Stimulated activated naive CD8-positive, alpha-beta T cell treated with anti-CD3 and anti-CD28 coated beads, Interleukin-15, amount 100 ng/mL, for 72 hours (primary cell): ENCODE data around the gene GTF2F1.
"Not testable (repeated sequence)": the region's sequence is repeated elsewhere in the genome, so short reads cannot be mapped to it uniquely, and the experiment has no call there.

ENCODE experiments used
- ATAC-seq: fragments of 150-1000 bp; cut with Tn5 transposase; 2 replicates; pipeline ENCODE4 v1.10.0; 2021; ENCODE audit warnings: mild to moderate bottlenecking, moderate library complexity
- DNase-seq, 2 donors: peaks; one replicate each; pipeline ENCODE4 v3.0.0; 2021 to 2022
- H3K27ac Mint-ChIP-seq, 2 donors: one replicate each; pipeline ENCODE4 v1.8.0; 2022; ENCODE audit warnings: mild to moderate bottlenecking in 2 of 2, mixed read lengths in 2 of 2, moderate library complexity in 2 of 2
- H3K27me3 Mint-ChIP-seq: one replicate; pipeline ENCODE4 v1.8.0; 2022; ENCODE audit warnings: mixed read lengths
- H3K4me1 Mint-ChIP-seq: one replicate; pipeline ENCODE4 v1.8.0; 2022; ENCODE audit warnings: mild to moderate bottlenecking, mixed read lengths
- H3K4me3 Mint-ChIP-seq, 2 donors: one replicate each; pipeline ENCODE4 v1.8.0; 2022; ENCODE audit warnings: mild to moderate bottlenecking in 2 of 2, mixed read lengths in 2 of 2, moderate library complexity in 1 of 2
- H3K9me3 Mint-ChIP-seq, 2 donors: one replicate each; pipeline ENCODE4 v1.8.0; 2022; ENCODE audit warnings: mixed read lengths in 2 of 2

The GTF2F1 gene

DNA sequence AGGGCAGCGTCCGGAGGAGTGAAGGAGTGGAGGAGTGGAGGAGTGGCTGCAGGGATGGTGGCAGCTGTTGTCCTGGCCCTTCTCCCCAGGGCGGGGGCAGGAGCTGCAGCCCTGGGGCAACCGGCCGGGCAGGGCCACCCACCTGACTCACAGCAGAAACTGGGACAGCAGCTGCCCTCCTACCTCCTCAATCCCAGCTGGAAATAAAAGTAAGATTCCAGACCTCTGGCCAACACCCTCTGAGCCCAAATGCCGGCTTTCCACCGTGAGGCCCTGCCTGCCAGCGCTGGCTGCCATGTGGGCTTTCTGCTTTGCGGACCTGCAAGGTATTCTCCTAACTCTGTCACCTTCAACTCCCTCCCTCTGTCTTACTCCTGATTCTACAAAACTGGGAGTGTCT is 35.0 kb downstream of the GTF2F1 start:
- Mint-ChIP-seq H3K4me1 (peaks cover 6% of the 10 kb centered on the region), H3K4me3 (no peak overlapping the region), H3K27me3 (no peaks in the 10 kb centered on the region), H3K9me3 (no peaks in the 10 kb centered on the region), H3K27ac (no peak overlapping the region)
- no peak for ATAC-seq
- DNase-seq: no peak

DNA sequence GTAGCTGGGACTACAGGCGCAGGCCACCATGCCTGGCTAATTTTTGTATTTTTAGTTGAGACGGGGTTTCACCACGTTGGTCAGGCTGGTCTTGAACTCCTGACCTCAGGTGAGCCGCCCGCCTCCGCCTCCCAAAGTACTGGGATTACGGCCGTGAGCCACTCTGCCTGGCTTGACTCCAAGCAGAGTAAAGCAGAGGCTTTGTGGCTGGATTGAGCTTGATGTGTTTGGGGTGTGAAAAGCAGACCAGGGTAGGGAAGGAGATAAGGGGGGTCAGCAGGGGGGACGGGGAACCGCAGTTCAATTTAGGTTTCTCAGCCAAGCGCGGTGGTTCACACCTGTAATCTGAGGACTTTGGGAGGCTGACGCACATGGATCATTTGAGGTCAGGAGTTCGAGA is 35.8 kb downstream of the GTF2F1 start:
- DNase-seq (no peak), ATAC-seq (no peak)
- Mint-ChIP-seq H3K27ac (no peak overlapping the region), H3K9me3 (no peaks in the 10 kb centered on the region), H3K4me3 (no peak overlapping the region), H3K4me1 (no peaks in the 10 kb centered on the region), H3K27me3 (no peaks in the 10 kb centered on the region)

DNA sequence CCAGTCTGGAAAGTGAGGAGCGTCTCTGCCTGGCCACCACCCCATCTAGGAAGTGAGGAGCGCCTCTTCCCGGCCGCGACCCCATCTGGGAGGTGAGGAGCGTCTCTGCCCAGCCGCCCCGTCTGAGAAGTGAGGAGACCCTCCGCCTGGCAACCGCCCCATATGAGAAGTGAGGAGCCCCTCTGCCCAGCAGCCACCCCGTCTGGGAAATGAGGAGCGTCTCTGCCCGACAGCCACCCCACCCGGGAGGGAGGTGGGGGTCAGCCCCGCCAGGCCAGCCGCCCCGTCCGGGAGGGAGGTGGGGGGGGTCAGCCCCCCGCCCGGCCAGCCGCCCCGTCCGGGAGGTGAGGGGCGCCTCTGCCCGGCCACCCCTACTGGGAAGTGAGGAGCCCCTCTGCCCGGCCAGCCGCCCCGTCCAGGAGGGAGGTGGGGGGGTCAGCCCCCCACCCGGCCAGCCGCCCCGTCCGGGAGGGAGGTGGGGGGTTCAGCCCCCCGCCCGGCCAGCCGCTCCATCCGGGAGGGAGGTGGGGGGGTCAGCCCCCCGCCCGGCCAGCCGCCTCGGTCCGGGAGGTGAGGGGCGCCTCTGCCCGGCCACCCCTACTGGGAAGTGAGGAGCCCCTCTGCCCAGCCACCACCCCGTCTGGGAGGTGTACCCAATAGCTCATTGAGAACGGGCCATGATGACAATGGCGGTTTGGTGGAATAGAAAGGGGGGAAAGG is 37.5 kb downstream of the GTF2F1 start:
- H3K27ac Mint-ChIP-seq, ATAC-seq, H3K27me3 Mint-ChIP-seq: not testable (repeated sequence)

DNA sequence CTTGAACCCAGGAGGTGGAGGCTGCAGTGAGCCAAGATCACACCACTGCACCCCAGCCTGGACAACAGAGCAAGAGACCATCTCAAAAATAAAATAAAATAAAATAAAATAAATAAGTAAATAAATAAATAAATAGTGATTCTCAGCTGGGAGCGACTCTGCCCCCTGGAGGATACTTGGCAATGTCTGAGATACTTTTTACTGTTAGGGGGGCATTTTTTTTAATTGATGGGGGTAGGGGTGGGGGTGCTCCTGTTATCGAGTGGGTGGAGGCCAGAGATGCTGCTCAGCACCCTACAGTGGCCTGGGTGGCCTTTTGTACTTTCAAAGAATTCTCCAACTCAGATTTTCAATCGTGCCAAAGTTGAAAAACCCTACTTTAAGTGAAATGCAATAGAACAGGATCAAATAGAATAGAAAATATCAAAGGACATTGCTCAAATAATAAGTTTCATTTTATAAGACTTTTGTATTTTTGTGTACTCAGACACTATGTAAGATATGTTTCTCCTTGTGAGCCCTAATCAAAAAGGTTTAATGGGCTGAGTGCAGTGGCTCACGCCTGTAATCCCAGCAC is 38.8 kb downstream of the GTF2F1 start:
- H3K27me3 Mint-ChIP-seq: no peaks in the 10 kb centered on the region
- H3K9me3 Mint-ChIP-seq: no peaks in the 10 kb centered on the region
- ATAC-seq (no peak), DNase-seq (no peak)
- no peak overlapping the region for H3K4me3 Mint-ChIP-seq
- no peak overlapping the region for H3K27ac Mint-ChIP-seq
- no peaks in the 10 kb centered on the region for H3K4me1 Mint-ChIP-seq

More for the DNA sequence above, 37.5 kb downstream of the GTF2F1 start:
- not testable (repeated sequence) for H3K9me3 Mint-ChIP-seq, H3K4me1 Mint-ChIP-seq, DNase-seq, H3K4me3 Mint-ChIP-seq

DNA sequence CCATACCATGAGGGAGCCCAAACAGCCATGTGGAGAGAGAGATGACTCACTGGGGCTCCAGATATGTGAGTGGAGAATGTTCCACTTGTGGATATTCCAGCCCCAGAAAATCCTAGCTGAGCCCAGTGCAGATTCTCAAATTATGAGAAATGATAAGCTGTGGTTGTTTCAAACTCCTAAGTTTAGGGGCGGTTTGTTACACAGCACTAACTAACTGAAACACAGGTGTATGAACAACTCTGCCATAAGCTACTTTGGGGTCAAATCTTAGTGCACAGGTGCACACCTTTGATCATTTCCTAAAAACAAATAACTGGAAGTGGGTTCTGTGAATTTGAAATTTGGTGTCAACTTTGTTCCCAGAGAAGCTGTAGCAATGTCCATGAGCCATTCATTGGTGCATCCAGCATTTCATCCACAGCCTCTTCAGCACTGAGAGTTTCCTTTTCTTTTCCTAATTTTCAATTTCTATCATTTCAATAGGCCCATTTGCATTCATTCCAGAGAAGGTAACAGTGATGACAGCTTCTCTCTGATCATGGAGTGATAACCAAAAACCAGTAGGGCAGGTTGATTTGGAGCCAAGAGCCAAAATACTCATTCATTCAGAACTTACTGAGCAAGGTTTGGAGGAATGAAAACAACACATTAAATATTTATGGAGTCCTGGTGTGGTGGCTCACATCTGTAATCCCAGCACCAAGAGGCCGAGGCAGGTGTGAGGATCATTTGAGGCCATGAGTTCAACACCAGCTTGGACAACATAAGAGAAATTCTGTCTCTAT is 40.4 kb downstream of the GTF2F1 start:
- Mint-ChIP-seq H3K4me1 (no peaks in the 10 kb centered on the region), H3K4me3 (no peak overlapping the region), H3K27me3 (no peaks in the 10 kb centered on the region), H3K9me3 (no peaks in the 10 kb centered on the region), H3K27ac (no peak overlapping the region)
- no peak for DNase-seq
- ATAC-seq: no peak

DNA sequence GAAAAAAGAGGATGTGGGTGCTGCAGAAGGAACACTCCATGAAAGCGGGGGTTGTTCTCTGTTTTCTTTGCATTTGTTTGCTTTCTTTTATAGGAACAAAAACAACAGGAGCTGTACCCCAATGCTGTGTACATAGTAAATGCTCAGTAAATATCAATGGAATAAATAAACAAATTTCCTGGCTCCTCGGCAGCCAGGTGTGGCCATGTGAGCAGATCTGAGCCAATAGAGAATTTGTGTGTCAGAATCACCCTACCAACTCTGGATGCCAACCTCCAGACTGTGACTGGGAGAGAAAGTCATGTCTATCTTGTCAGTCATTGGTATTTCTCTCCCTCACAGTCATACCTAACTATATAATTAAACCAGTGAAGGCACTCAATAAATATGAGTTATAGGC is 42.3 kb downstream of the GTF2F1 start:
- ATAC-seq (no peak), DNase-seq (no peak)
- Mint-ChIP-seq H3K27ac (no peak overlapping the region), H3K4me3 (no peak overlapping the region), H3K9me3 (no peaks in the 10 kb centered on the region), H3K4me1 (no peaks in the 10 kb centered on the region), H3K27me3 (no peaks in the 10 kb centered on the region)

DNA sequence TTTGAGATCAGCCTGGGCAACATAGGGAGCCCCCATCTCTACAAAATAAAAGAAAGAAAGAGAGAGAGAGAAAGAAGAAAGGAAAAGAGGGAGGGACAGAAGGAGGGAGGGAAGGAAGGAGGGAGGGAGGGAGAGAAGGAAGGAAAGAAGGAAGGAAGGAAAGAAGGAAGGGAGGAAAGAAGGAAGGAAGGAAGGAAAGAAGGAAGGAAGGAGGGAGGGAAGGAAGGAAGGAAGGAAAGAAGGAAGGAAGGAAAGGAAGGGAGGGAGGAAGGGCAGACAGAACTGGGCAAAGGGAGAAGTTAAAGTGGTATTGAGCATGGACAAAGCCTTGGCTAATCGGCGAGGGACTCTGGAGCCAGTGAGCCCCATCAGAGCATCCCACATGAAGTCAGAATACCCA is 43.7 kb downstream of the GTF2F1 start:
- H3K4me1 Mint-ChIP-seq, H3K27me3 Mint-ChIP-seq, H3K9me3 Mint-ChIP-seq, ATAC-seq, H3K4me3 Mint-ChIP-seq, DNase-seq: not testable (repeated sequence)
- H3K27ac Mint-ChIP-seq: peak overlapping the region in 1 of 2 donors; percentile 93

DNA sequence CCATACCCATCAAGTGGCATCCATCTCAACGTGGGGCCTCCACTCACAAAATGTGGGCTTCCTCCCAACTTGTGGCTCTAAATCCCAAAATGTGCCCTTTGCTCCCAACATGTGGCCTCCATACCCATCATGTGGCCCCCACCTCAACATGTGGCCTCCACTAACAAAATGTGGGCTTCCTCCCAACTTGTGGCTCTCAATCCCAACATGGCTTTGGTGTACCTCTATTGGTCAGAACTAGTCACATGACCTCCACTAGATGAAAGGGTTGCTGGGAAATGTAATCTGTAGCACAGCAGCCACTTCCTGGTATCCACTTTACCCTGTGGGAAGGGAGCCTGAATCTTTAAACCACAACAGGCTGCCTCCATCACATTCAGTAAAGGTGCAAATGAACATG is 49.5 kb downstream of the GTF2F1 start:
- peak overlapping the region in 1 of 2 donors; percentile 65 for H3K27ac Mint-ChIP-seq
- H3K4me1 Mint-ChIP-seq: peaks cover 11% of the 10 kb centered on the region
- no peak overlapping the region for H3K4me3 Mint-ChIP-seq
- peaks cover 0 to 7% of the 10 kb centered on the region in 2 donors for H3K9me3 Mint-ChIP-seq
- DNase-seq: no peak
- no peaks in the 10 kb centered on the region for H3K27me3 Mint-ChIP-seq
- no peak for ATAC-seq

DNA sequence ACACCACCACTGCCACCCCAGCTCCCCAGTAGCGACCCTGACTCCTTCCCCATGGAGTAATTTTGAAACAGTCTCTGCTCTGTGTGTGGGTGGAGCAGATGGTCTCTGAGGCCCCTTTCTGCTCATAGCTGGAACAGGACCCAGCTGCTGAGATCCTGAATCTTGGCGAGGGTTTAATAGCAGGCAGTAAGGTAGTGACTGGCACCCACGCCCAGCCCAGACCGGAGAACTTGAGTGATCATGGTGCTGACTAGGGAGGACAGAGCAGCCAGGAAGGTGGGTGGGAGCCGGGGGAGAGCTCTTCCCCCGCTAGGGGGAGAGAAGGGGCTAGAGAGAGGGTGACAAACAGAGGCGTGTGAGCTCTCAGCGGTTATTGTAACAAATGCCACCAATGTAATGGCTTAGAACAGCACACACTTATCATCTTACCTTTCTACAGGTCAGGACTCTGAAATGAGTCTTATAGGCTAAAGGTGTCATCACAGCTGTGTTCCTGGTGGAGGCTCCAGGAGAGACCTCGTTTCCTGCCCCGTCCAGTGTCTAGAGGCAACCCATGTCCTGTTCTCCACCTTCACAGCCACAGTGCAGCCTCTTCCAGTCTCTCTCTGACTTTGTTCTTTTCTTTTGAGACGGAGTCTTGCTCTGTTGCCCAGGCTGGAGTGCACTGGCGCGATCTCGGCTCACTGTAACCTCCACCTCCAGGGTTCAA is 52.3 kb downstream of the GTF2F1 start:
- Mint-ChIP-seq H3K4me3 (no peak overlapping the region), H3K4me1 (peaks cover 11% of the 10 kb centered on the region), H3K9me3 (peaks cover 0 to 7% of the 10 kb centered on the region in 2 donors), H3K27me3 (no peaks in the 10 kb centered on the region), H3K27ac (peak overlapping the region in 1 of 2 donors; percentile 17)
- DNase-seq (no peak), ATAC-seq (no peak)

DNA sequence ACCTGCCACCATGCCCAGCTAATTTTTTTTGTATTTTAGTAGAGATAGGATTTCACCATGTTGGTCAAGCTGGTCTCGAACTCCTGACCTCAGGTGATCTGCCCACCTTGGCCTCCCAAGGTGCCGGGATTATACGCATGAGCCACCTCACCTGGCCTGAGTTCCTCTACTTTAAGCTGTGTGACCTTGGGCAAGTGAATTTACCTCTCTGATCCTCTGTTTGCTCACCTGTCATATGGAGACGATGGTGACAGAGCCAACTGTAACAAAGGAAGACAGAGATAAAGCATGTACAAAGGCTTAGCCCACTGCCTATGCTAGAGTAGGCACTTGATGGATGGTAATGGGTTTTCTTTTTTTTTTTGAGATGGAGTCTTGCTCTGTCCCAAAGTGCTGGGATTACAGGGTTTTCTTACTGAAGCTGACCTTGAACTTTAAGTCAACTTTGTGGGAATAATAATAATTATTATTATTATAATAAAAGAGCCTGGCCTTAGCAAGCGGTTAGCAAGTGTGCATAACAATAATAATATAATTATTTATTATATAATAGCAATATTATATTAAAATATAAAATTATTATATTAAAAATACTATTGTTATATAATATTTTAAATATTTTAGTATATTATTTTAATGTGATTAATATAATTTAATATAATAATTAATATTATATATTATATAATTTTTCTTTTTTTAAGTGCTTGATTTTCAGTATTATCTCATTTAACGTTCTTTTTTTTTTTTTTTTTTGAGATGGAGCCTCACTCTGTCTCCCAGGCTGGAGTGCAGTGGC is 58.3 kb downstream of the GTF2F1 start:
- no peak overlapping the region for H3K4me3 Mint-ChIP-seq
- no peaks in the 10 kb centered on the region for H3K4me1 Mint-ChIP-seq
- no peaks in the 10 kb centered on the region for H3K9me3 Mint-ChIP-seq
- DNase-seq: no peak
- ATAC-seq: no peak
- H3K27ac Mint-ChIP-seq: no peak overlapping the region
- no peaks in the 10 kb centered on the region for H3K27me3 Mint-ChIP-seq

DNA sequence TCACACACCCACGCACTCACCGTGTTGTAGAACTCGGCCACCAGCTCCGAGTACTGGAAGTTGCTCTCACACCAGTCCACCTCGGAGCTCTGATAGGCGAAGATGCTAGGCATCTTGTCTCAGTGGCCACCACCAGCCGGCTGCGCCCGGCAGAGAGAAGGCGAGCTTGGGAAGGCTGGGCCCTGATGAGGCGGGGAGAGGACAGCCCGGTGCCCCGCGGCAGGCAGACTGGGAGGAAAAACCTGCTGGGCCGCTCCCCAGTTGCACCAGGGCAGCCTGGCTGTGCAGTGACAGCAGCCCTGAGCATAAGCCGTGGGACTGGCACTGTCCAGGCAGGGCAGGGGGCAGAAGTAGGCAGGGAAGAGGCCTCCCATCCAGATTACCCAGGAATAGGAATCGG is 59.5 kb downstream of the GTF2F1 start, which contains the start of gene ACER1:
TSS of gene ACER1 (minus strand) at position 174 of the 400 bp plus-strand sequence. CDS start at position 113, 61 bp downstream.
- Mint-ChIP-seq H3K27ac (no peak within 1 kb of the TSS), H3K4me1 (no peaks in the 10 kb centered on the region), H3K9me3 (no peaks in the 10 kb centered on the region), H3K4me3 (no peak within 1 kb of the TSS), H3K27me3 (no peaks in the 10 kb centered on the region)
- ATAC-seq (no peak), DNase-seq (no peak)
